ENCODE measurements around the gene MAP2K7.

- TF ChIP-seq SNAI2 (CRISPR knock-in tag; IDR thresholded peaks at IDR 0.05), result no peak
- TF ChIP-seq CSRNP3 (CRISPR knock-in tag; IDR thresholded peaks at IDR 0.05), result no peak
- TF ChIP-seq RARB (CRISPR knock-in tag; IDR thresholded peaks at IDR 0.05), result no peak
- no peak for TF ChIP-seq CREB5 (CRISPR knock-in tag; IDR thresholded peaks at IDR 0.05; ENCODE audit: low read depth)
- no peak for TF ChIP-seq ZNF8 (CRISPR knock-in tag; IDR thresholded peaks at IDR 0.05)
- no peak for TF ChIP-seq PATZ1 (CRISPR knock-in tag; IDR thresholded peaks at IDR 0.05; ENCODE audit: borderline replicate concordance)
- no peak for TF ChIP-seq PPARA (CRISPR knock-in tag; IDR thresholded peaks at IDR 0.05; ENCODE audit: borderline replicate concordance)
- TF ChIP-seq ZNF70 (CRISPR knock-in tag; IDR thresholded peaks at IDR 0.05), result no peak
- no peak for TF ChIP-seq TCF4 (CRISPR knock-in tag; IDR thresholded peaks at IDR 0.05; ENCODE audit: borderline replicate concordance)
- TF ChIP-seq ZFP30 (CRISPR knock-in tag; IDR thresholded peaks at IDR 0.05), result no peak
- no peak for TF ChIP-seq ZFP3 (CRISPR knock-in tag; IDR thresholded peaks at IDR 0.05)
- no peak for TF ChIP-seq ISL1 (CRISPR knock-in tag; IDR thresholded peaks at IDR 0.05)
- TF ChIP-seq TOX (CRISPR knock-in tag; IDR thresholded peaks at IDR 0.05; ENCODE audit: borderline replicate concordance), result no peak
- TF ChIP-seq CSDC2 (CRISPR knock-in tag; IDR thresholded peaks at IDR 0.05), result no peak
Measured at GRCh38 chr19:7912697-7913564, 9.3 kb downstream of the MAP2K7 start.
